ENCODE results near the gene GDF3.
"Not testable (repeated sequence)": the region's sequence is repeated elsewhere in the genome, so short reads cannot be mapped to it uniquely, and the experiment has no call there.

The GDF3 gene

DNA sequence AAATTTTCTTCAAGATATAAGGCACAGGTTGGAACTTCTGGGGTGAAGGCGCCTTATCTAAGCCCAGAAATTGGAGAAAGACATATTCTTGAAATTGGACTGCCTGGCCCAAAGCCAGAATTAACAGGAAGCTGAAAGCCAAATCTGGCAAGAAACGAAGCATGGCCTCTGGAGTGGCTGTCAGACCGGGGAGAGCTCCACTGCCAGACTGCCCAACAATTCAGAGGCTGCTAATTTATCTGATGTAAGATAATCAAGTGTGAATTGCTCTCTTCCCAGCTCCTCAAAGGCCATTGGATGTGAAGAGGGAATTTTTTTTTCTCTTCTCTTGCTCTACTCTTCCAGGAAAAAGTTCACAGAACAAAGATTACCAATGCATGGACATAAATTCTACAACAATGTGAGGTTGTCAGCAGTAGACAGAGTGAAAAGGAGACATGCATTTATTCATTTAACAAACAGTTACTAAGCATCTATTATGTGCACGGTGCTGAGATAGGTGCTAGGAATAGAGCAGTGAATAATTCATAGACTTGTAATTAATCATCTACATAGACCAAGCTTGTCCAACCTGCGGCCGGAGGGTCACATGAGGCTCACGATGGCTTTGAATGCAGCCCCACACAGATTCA lies at the start of gene GDF3:
TSS of gene GDF3 (minus strand) at position 210 of the 632 bp plus-strand sequence. CDS start at position 163, 47 bp downstream.
- DNase-seq = no peak

- DNase-seq = no peak
These were observed 37.4 kb upstream of the GDF3 start for GRCh38 chr12:7732993-7733392.

DNA sequence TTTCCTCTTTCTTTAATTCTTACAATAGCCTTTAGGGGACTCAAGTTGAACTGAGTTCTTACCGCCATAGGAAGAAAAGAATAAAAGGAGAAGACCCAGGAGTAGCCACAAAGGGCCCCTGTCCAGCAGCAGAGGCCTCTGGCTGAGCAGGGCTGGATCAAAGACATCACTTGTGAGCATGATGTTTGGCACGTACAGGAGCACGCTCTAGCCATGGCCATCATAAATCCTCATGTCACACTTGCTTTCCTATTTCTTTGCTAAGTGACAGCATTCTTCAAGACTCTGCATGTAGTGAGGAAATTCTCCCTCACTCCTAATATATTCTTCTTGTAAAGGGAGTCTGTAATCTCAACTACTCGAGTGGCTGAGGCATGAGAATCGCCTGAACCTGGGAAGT lies 35.9 kb upstream of the GDF3 start:
- no peak for DNase-seq

DNA sequence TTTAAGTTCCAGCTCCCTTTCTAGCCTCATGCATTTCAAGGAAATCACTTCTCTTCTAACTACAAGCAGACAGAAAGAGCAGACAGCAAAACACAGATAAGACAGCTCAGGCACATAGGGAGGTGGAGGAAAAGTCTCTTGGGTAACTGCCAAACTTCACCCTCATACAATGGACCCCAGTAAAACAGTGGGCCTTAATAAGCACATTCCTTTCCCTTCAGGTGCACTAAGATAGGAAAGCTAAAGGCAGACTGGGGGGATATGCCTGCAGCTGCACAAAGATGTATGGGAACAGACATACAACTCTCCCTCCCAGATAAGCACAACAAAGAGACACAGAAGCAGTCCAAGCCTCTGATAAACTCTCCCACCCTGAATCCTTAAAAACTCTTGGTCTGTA lies 35.4 kb upstream of the GDF3 start:
- DNase-seq = not testable (repeated sequence)

GRCh38 chr12:7729746-7730145 lies 34.2 kb upstream of the GDF3 start:
- DNase-seq = no peak

- no peak for DNase-seq
These were observed 28.4 kb upstream of the GDF3 start for GRCh38 chr12:7723926-7724325.

- DNase-seq = no peak
These were observed 24.6 kb upstream of the GDF3 start for GRCh38 chr12:7719946-7720730.

DNA sequence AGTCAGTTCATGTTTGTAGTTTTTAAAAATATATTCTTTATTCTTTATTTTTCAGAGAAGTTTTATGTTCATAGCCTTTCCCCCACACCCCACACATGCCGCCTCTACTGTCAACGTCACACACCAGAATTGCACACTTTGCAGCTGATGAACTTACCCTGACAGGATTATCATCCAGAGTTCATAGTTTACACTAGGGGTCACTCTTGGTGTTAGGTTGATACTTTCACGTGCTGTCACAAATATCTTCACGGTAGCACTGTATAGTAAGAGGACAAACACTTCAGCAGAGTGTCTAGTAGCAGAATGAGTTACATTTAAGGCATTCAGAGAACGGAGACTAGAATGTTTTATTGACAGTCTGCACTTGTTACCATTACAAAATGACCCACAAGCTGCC lies 20.8 kb upstream of the GDF3 start:
- DNase-seq = no peak

DNA sequence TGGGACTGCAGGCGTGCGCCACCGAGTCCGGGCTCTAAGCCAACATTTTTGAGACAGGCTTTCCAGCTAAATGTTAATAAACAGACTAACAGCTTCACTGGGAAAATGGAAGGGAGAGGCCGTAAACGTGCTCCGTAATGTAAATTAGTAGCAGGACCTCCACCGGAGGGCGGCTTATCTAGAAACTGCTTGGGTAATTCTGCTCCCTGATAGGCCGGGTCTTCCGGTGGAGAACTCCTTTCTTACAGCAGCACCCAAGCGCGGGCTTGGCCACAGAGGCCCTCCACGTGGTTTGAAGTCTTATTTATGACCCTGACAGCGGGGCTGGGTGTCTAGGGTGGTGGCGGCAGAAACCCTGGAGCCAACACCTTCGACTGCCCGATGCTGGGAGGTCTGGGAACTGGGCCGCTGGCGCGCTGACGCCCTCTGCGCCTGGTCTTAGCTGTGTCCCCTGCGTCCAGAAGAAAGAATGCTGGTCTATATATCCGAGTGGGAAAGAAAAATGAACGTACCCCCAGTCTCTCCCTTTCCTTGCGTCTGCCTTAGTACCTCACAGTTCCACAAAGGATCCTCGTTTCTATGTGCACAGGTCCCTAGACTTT lies 17.4 kb upstream of the GDF3 start:
- no peak for DNase-seq

DNA sequence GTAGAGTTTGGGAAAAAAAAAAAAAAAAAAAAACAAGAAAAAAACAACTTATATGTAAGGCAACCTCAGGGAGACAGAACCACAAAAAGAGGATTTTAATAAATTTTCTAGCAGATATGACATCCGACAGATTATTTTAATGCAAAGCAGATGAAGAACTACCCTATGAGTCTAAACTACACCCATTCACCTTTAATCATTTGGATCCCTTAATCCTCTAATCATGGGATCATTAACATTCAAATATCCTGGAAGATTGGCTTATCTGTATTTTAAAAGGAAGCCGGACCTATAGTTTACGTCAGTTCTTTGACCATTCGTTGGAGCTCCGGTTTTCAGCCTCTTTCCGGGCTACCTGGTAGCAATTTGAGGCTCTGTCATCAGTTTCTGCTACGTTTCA lies 15.6 kb upstream of the GDF3 start, which contains the start of gene DPPA3:
TSS of gene DPPA3 (plus strand) at position 301 of the 400 bp plus-strand sequence. CDS start 138 bp downstream, outside the sequence.
- DNase-seq = no peak

DNA sequence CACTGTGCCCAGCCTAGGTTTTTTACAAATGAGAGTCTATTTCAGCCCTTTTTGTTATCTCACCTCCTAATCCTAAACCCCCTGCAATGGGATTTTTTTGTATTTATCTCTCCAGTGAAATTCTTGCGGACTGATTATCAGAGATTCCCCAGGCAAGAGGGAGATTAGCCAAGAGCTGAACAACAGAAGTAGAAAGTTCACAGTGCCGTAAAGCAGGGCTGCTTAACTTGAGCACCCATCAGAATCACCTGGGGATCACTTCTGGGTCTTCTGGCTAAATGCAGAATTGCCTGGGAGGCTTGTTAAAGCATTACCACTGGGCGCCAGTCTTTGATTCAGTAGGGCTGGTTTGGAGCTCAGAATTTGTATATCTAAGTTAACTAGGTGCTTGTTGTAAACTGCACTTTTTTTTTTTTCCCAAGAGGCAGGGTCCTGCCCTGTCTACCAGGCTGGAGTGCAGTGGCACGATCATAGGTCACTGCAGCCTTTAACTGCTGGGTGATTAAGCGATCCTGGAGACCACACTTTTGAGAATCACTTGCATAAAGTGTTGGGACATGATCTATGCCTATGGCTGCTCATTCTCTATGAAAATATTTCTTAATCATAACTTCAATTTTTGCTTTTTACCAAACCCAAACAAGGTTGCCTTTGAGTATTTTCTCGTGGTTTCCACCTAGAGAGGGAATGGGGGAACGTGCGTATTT lies 14.5 kb upstream of the GDF3 start:
- DNase-seq = no peak

DNA sequence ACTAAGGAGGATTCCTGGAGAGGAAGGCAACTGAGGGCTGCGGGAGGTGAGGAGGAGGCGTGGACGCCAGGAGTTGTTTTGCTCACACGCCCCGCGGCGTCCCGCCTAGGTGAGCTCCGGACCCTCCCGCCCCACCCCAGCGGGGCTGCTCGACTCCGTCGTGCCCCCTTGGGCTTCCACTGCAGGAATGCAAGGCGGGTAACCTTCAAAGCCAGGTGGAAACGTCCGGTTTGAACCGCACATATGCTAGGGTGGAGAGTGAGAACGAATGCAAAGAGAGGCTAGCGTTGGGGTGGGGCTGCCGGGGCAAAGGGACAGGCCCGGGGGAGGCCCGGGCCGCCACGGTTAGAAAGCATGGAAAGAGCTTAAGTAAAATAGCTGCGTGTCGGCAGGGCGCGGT lies 10.3 kb upstream of the GDF3 start:
- no peak for DNase-seq

- DNase-seq = no peak
These were observed 376 bp downstream of the GDF3 start for GRCh38 chr12:7695237-7695560.

- no peak for DNase-seq
These were observed 879 bp downstream of the GDF3 start for GRCh38 chr12:7694556-7695236.

GRCh38 chr12:7693793-7694192 lies 1.8 kb downstream of the GDF3 start:
- no peak for DNase-seq

DNA sequence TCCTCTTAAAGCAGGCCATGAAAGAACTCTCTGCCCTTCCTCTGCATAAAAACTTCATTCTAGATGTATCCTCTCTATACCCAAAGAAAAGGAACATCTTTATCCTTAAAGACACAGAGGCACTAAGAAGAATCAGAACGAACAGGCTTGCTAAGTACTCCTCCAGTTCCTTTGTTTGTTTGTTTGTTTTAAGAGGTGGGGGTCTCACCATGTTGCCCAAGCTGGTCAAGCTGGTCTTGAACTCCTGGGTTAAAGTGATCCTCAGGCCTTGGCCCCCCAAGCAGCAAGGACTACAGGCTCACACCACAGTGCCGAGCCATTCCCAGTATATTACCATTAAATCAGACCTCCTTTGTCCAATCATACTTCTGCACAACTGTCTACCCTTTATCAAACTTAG lies 14.0 kb downstream of the GDF3 start:
- DNase-seq = no peak

GRCh38 chr12:7679251-7680045 lies 16.1 kb downstream of the GDF3 start:
- DNase-seq = no peak

DNA sequence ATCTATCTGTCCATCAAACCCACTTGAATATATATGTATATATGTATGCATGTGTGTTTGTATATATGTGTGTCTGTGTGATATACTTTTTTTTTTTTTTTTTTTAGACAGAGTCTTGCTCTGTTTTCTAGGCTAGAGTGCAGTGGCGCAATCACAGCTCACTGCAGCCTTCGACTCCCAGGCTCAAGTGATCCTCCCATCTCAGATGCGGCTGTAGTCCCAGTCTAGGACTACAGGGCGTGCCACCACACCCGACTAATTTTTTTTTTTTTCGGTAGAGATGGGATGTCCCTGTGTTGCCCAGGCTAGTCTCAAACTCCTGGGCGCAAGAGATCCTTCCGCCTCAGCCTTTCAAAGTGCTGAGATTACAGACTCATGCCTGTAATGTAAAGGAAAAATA lies 16.8 kb downstream of the GDF3 start:
- no peak for DNase-seq

- DNase-seq = not testable (repeated sequence)
These were observed 18.1 kb downstream of the GDF3 start for GRCh38 chr12:7677432-7677888.

DNA sequence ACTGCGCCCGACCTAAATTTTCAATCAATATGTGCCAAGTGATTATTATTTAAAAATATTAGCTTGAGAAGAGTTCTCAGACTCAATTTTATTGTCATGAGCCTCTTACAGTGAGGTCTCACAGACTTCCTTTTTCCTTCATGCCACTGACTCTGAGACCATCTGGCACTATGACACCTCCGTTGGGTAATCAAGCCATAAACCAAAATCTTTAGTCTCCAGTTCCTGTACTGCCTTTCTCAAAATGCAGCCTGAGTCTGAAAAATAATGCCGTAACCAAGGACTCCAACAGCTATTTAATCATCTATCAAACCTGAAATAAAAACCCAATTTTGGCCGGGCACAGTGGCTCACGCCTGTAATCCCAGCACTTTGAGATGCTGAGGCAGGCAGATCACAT lies 20.1 kb downstream of the GDF3 start:
- not testable (repeated sequence) for DNase-seq

- no peak for DNase-seq
These were observed 27.4 kb downstream of the GDF3 start for GRCh38 chr12:7668171-7668570.

DNA sequence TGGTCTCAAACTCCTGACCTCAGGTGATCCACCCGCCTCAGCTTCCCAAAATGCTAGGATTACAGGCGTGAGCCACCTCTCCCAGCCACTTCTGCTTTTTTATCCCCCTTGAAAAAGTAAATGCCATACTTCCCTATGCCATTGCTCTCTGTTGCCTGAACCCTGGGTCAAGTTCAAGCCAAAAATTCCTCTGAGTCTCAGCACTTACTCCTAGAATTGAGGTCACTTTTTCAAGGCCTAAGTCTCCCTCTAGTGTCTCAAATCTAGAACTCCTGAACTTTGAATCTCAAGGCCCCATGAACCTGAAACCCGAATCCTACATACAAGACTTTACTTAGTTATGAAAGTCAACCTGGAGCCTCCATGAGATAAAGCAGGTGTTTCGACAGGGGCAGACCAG lies 28.4 kb downstream of the GDF3 start:
- DNase-seq = no peak
